Dermis blood vessel endothelial cell (primary cell): ENCODE data around the gene KLHDC10. TPM values are rescaled to one million over a fixed set of nuclear protein-coding genes. Genes with fewer than 3 reads are reported as not detected.
A peak's percentile ranks its signal among the peaks of the same experiment; 100 is the strongest.
"Not testable (repeated sequence)": the region's sequence is repeated elsewhere in the genome, so short reads cannot be mapped to it uniquely, and the experiment has no call there.

Source experiments
- DNase-seq: peaks from one replicate; pipeline ENCODE4 v3.0.0; 2010
- total RNA-seq: library from RNA; depleted of rRNA; stranded (reverse); fragments of >200 nt; gene quantifications from 2 replicates; pipeline ENCODE4 v1.2.3, GENCODE V29; 2014

KLHDC10 gene
- total RNA-seq, 1 donor from 2014 or later, result 26.9 TPM

GRCh38 chr7:130118801-130119200 is 48.5 kb downstream of the KLHDC10 start:
- no peak for DNase-seq

- DNase-seq, result no peak
These were observed 53.2 kb downstream of the KLHDC10 start for GRCh38 chr7:130123501-130123900.

- no peak for DNase-seq
These were observed 54.4 kb downstream of the KLHDC10 start for GRCh38 chr7:130124711-130125110.

GRCh38 chr7:130126840-130127239 is 56.5 kb downstream of the KLHDC10 start:
- DNase-seq, result not testable (repeated sequence)

- DNase-seq, result no peak
These were observed 57.1 kb downstream of the KLHDC10 start for GRCh38 chr7:130127404-130127803.

- peak; percentile 23 for DNase-seq
These were observed 57.5 kb downstream of the KLHDC10 start for GRCh38 chr7:130127821-130128317.

GRCh38 chr7:130129011-130129411 is 58.7 kb downstream of the KLHDC10 start:
- DNase-seq, result no peak

GRCh38 chr7:130131191-130131834 is 61.0 kb downstream of the KLHDC10 start:
- no peak for DNase-seq

GRCh38 chr7:130131964-130132875 is 61.9 kb downstream of the KLHDC10 start:
- DNase-seq, result no peak

- no peak for DNase-seq
These were observed 62.9 kb downstream of the KLHDC10 start for GRCh38 chr7:130133029-130133782.

- DNase-seq, result no peak
These were observed 63.8 kb downstream of the KLHDC10 start for GRCh38 chr7:130134106-130134636.

GRCh38 chr7:130134726-130135125 is 64.4 kb downstream of the KLHDC10 start:
- DNase-seq, result no peak

- DNase-seq, result no peak
These were observed 65.2 kb downstream of the KLHDC10 start for GRCh38 chr7:130135208-130136205.

GRCh38 chr7:130136579-130137167 is 66.3 kb downstream of the KLHDC10 start:
- DNase-seq, result no peak

- no peak for DNase-seq
These were observed 66.9 kb downstream of the KLHDC10 start for GRCh38 chr7:130137207-130137606.

- DNase-seq, result no peak
These were observed 69.0 kb downstream of the KLHDC10 start for GRCh38 chr7:130139193-130139960.

- no peak for DNase-seq
These were observed 70.3 kb downstream of the KLHDC10 start for GRCh38 chr7:130140551-130141160.

GRCh38 chr7:130141161-130141883 is 71.0 kb downstream of the KLHDC10 start:
- peak; percentile 57 for DNase-seq
